Measurements from ENCODE around the gene PIK3C2G.

PIK3C2G gene

GRCh38 chr12:18222699-18223098 is 38.6 kb upstream of the PIK3C2G start:
- H3K27ac ChIP-seq (ENCODE audit: low read length) = no peak overlapping the region
- DNase-seq (no peak), ATAC-seq (ENCODE audit: insufficient read depth, low read depth) (no peak)
- TF ChIP-seq EZH2 (IDR thresholded peaks at IDR 0.05; ENCODE audit: borderline replicate concordance, low read depth, low read length, severe bottlenecking) (no peak), CTCF (IDR thresholded peaks at IDR 0.05; ENCODE audit: borderline replicate concordance, extremely low read depth, low read length, poor library complexity, severe bottlenecking) (no peak)
- H3K9ac ChIP-seq (ENCODE audit: low read depth, low read length) = no peak overlapping the region
- no peaks in the 10 kb centered on the region for H3K9me3 ChIP-seq (ENCODE audit: insufficient read depth, low read length, severe bottlenecking)
- no peaks in the 10 kb centered on the region for H3K36me3 ChIP-seq (ENCODE audit: insufficient read depth, low read length)
- no peaks in the 10 kb centered on the region for H3K4me1 ChIP-seq (ENCODE audit: insufficient read depth, low read length)
- H4K20me1 ChIP-seq (ENCODE audit: insufficient read depth, low read length) = no peaks in the 10 kb centered on the region
- H3K4me3 ChIP-seq (ENCODE audit: low read depth in 1 of 2, low read length in 2 of 2) = no peak overlapping the region
- no peak overlapping the region for H2AFZ ChIP-seq (ENCODE audit: low read depth, low read length)
- no peak overlapping the region for H3K4me2 ChIP-seq (ENCODE audit: insufficient read depth, low read length)
- peaks cover 3% of the 10 kb centered on the region for H3K27me3 ChIP-seq (ENCODE audit: insufficient read depth, low read length, poor library complexity)
- no peaks in the 10 kb centered on the region for H3K79me2 ChIP-seq (ENCODE audit: insufficient read depth, low read length)

- H3K9ac ChIP-seq (ENCODE audit: low read depth, low read length) = no peak overlapping the region
- no peaks in the 10 kb centered on the region for H3K4me1 ChIP-seq (ENCODE audit: insufficient read depth, low read length)
- no peak overlapping the region for H2AFZ ChIP-seq (ENCODE audit: low read depth, low read length)
- no peak overlapping the region for H3K4me2 ChIP-seq (ENCODE audit: insufficient read depth, low read length)
- no peaks in the 10 kb centered on the region for H3K79me2 ChIP-seq (ENCODE audit: insufficient read depth, low read length)
- peak; percentile 42 for TF ChIP-seq CTCF (IDR thresholded peaks at IDR 0.05; ENCODE audit: borderline replicate concordance, extremely low read depth, low read length, poor library complexity, severe bottlenecking)
- TF ChIP-seq EZH2 (IDR thresholded peaks at IDR 0.05; ENCODE audit: borderline replicate concordance, low read depth, low read length, severe bottlenecking) = no peak
- DNase-seq (no peak), ATAC-seq (ENCODE audit: insufficient read depth, low read depth) (no peak)
- H3K36me3 ChIP-seq (ENCODE audit: insufficient read depth, low read length) = no peaks in the 10 kb centered on the region
- H3K27me3 ChIP-seq (ENCODE audit: insufficient read depth, low read length, poor library complexity) = peaks cover 3% of the 10 kb centered on the region
- no peaks in the 10 kb centered on the region for H4K20me1 ChIP-seq (ENCODE audit: insufficient read depth, low read length)
- no peaks in the 10 kb centered on the region for H3K9me3 ChIP-seq (ENCODE audit: insufficient read depth, low read length, severe bottlenecking)
- H3K27ac ChIP-seq (ENCODE audit: low read length) = no peak overlapping the region
- no peak overlapping the region for H3K4me3 ChIP-seq (ENCODE audit: low read depth in 1 of 2, low read length in 2 of 2)
Observed at GRCh38 chr12:18224745-18225144, 36.6 kb upstream of the PIK3C2G start.

- no peaks in the 10 kb centered on the region for H4K20me1 ChIP-seq (ENCODE audit: insufficient read depth, low read length)
- H2AFZ ChIP-seq (ENCODE audit: low read depth, low read length) = no peak overlapping the region
- no peak overlapping the region for H3K4me2 ChIP-seq (ENCODE audit: insufficient read depth, low read length)
- H3K4me3 ChIP-seq (ENCODE audit: low read depth in 1 of 2, low read length in 2 of 2) = no peak overlapping the region
- no peak overlapping the region for H3K9ac ChIP-seq (ENCODE audit: low read depth, low read length)
- H3K9me3 ChIP-seq (ENCODE audit: insufficient read depth, low read length, severe bottlenecking) = no peaks in the 10 kb centered on the region
- DNase-seq (no peak), ATAC-seq (ENCODE audit: insufficient read depth, low read depth) (no peak)
- H3K36me3 ChIP-seq (ENCODE audit: insufficient read depth, low read length) = no peaks in the 10 kb centered on the region
- no peaks in the 10 kb centered on the region for H3K79me2 ChIP-seq (ENCODE audit: insufficient read depth, low read length)
- H3K27ac ChIP-seq (ENCODE audit: low read length) = no peak overlapping the region
- H3K4me1 ChIP-seq (ENCODE audit: insufficient read depth, low read length) = no peaks in the 10 kb centered on the region
- peaks cover 2% of the 10 kb centered on the region for H3K27me3 ChIP-seq (ENCODE audit: insufficient read depth, low read length, poor library complexity)
- TF ChIP-seq CTCF (IDR thresholded peaks at IDR 0.05; ENCODE audit: borderline replicate concordance, extremely low read depth, low read length, poor library complexity, severe bottlenecking) (no peak), EZH2 (IDR thresholded peaks at IDR 0.05; ENCODE audit: borderline replicate concordance, low read depth, low read length, severe bottlenecking) (no peak)
Observed at GRCh38 chr12:18239526-18239925, 21.8 kb upstream of the PIK3C2G start.

Measured in DND-41 (cell line).